Measurements from ENCODE around the gene PLXDC2. TPM values are rescaled to one million over a fixed set of nuclear protein-coding genes. Genes with fewer than 3 reads are reported as not detected.

Gene PLXDC2
- total and polyA plus RNA-seq, 10 of the 15 experiments (the other 5 are each of a cell fraction or from before 2014, with no cell fraction given), result 0.05 to 1.8 (median 0.14) TPM; not detected in 2

DNA sequence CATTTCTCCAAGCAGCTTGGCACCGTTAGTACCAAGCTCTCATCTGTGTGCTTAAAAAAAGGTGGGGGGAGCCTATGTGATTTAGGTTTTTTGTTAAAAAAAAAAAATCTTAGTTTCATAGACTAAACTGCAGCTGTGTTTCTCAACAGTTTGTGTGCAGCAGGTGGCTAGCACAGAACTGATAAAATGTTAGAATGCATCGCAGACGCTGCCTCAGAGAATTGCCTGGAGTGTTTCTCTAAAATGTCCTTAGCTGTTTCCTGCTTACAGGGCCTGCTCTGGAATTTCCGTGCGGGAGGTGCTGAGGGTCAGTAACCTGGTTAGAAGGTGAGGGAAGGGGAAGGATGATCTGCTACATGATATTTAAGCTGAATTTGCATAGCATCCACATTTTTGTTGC, 268.9 kb downstream of the PLXDC2 start (continued):
- TF ChIP-seq, protein P1, sequence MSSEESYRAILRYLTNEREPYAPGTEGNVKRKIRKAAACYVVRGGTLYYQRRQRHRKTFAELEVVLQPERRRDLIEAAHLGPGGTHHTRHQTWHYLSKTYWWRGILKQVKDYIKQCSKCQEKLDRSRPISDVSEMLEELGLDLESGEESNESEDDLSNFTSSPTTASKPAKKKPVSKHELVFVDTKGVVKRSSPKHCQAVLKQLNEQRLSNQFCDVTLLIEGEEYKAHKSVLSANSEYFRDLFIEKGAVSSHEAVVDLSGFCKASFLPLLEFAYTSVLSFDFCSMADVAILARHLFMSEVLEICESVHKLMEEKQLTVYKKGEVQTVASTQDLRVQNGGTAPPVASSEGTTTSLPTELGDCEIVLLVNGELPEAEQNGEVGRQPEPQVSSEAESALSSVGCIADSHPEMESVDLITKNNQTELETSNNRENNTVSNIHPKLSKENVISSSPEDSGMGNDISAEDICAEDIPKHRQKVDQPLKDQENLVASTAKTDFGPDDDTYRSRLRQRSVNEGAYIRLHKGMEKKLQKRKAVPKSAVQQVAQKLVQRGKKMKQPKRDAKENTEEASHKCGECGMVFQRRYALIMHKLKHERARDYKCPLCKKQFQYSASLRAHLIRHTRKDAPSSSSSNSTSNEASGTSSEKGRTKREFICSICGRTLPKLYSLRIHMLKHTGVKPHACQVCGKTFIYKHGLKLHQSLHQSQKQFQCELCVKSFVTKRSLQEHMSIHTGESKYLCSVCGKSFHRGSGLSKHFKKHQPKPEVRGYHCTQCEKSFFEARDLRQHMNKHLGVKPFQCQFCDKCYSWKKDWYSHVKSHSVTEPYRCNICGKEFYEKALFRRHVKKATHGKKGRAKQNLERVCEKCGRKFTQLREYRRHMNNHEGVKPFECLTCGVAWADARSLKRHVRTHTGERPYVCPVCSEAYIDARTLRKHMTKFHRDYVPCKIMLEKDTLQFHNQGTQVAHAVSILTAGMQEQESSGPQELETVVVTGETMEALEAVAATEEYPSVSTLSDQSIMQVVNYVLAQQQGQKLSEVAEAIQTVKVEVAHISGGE (CRISPR knock-in tag; IDR thresholded peaks at IDR 0.05), result no peak

DNA sequence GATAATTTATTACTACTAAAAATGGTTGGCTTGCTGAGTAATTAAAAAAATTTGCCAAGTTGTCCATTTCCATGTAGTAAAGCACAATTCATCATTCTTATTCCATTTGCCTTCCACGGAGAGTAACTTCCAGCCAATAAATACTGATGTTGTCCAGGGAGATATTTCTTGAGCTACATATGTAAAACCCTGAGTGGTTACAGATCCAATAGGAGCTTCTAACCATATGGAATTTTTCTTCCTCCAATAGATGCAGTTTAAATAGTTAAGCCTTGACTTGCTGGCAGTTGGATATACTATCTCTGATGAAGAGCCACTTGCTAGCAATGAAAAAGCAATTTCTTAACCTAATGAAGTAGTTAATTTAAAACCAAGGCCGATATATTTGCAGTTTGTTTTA, 271.1 kb downstream of the PLXDC2 start:
- in situ Hi-C loops (cut with MboI), result no loop called here
- Histone ChIP-seq H3K79me2 (ENCODE audit: control insufficient read depth, insufficient read depth, low read length) (no peaks in the 10 kb centered on the region), H3K4me3 (no peak overlapping the region), H3K9me3 (replicated peaks; ENCODE audit: control insufficient read depth, insufficient read depth, low read length) (no peaks in the 10 kb centered on the region), H3K27ac (ENCODE audit: control insufficient read depth, insufficient read depth) (no peak overlapping the region), H4K20me1 (ENCODE audit: control insufficient read depth, insufficient read depth) (no peaks in the 10 kb centered on the region), H2AFZ (ENCODE audit: control insufficient read depth, low read depth, low read length) (no peak overlapping the region), H3K36me3 (ENCODE audit: control insufficient read depth in 2 of 2, insufficient read depth in 2 of 2, low read length in 1 of 2) (no peaks in the 10 kb centered on the region), H3K9ac (ENCODE audit: control insufficient read depth, insufficient read depth, low read length) (no peak overlapping the region), H3K4me2 (ENCODE audit: control insufficient read depth, insufficient read depth) (no peak overlapping the region), H3K4me1 (ENCODE audit: control insufficient read depth, insufficient read depth, low read length) (no peaks in the 10 kb centered on the region), H3K27me3 (replicated peaks in 1 of 2; ENCODE audit: control insufficient read depth in 2 of 2, insufficient read depth in 2 of 2, low read length in 1 of 2) (no peaks in the 10 kb centered on the region)
- FAIRE-seq (no peak), ATAC-seq (no peak), DNase-seq (ENCODE audit: low read depth, low spot score) (no peak)
- BruUV-seq (replicated peaks), result no TSS peak
- ChIA-PET RAD21 (ENCODE audit: unreplicated experiment) (no interaction called here), POLR2A (no interaction called here), SMC1A (ENCODE audit: uncharacterized antibody, unreplicated experiment) (interaction anchor here (1.5 kb wide), 1 partner anchor 13 kb away, joined by 3 read pairs; no protein-coding TSS in a partner anchor), CTCF (no interaction called here)
- intact Hi-C loops (cut with micrococcal nuclease; ENCODE audit: unreplicated experiment), result no loop called here
- WGBS (ENCODE audit: insufficient coverage, insufficient replicate concordance, low lambda C conversion rate, missing lambda C conversion rate), result 2% methylated on average over 2 of the region's 2 CpGs
- TF ChIP-seq TAF1 (IDR thresholded peaks at IDR 0.05; ENCODE audit: borderline replicate concordance, low read depth, low read length) (no peak), SUPT20H (IDR thresholded peaks at IDR 0.05; ENCODE audit: borderline replicate concordance, control insufficient read depth, low read depth, low read length) (no peak), POLR2AphosphoS5 (IDR thresholded peaks at IDR 0.05; ENCODE audit: low read length) (no peak), POU2F2 (IDR thresholded peaks at IDR 0.05; ENCODE audit: borderline replicate concordance, low read depth, low read length) (no peak), WRNIP1 (IDR thresholded peaks at IDR 0.05; ENCODE audit: borderline replicate concordance, low read depth, low read length) (no peak), HCFC1 (IDR thresholded peaks at IDR 0.05; ENCODE audit: low read length) (no peak), POLR2A (IDR thresholded peaks at IDR 0.05; ENCODE audit: low read depth, low read length) (no peak), FOXK2 (IDR thresholded peaks at IDR 0.05) (no peak), PML (IDR thresholded peaks at IDR 0.05; ENCODE audit: low read length) (no peak)
- TF ChIP-seq, protein P2, sequence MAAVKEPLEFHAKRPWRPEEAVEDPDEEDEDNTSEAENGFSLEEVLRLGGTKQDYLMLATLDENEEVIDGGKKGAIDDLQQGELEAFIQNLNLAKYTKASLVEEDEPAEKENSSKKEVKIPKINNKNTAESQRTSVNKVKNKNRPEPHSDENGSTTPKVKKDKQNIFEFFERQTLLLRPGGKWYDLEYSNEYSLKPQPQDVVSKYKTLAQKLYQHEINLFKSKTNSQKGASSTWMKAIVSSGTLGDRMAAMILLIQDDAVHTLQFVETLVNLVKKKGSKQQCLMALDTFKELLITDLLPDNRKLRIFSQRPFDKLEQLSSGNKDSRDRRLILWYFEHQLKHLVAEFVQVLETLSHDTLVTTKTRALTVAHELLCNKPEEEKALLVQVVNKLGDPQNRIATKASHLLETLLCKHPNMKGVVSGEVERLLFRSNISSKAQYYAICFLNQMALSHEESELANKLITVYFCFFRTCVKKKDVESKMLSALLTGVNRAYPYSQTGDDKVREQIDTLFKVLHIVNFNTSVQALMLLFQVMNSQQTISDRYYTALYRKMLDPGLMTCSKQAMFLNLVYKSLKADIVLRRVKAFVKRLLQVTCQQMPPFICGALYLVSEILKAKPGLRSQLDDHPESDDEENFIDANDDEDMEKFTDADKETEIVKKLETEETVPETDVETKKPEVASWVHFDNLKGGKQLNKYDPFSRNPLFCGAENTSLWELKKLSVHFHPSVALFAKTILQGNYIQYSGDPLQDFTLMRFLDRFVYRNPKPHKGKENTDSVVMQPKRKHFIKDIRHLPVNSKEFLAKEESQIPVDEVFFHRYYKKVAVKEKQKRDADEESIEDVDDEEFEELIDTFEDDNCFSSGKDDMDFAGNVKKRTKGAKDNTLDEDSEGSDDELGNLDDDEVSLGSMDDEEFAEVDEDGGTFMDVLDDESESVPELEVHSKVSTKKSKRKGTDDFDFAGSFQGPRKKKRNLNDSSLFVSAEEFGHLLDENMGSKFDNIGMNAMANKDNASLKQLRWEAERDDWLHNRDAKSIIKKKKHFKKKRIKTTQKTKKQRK (IDR thresholded peaks at IDR 0.05; ENCODE audit: low read depth, low read length), result no peak
- TF ChIP-seq, protein P3, sequence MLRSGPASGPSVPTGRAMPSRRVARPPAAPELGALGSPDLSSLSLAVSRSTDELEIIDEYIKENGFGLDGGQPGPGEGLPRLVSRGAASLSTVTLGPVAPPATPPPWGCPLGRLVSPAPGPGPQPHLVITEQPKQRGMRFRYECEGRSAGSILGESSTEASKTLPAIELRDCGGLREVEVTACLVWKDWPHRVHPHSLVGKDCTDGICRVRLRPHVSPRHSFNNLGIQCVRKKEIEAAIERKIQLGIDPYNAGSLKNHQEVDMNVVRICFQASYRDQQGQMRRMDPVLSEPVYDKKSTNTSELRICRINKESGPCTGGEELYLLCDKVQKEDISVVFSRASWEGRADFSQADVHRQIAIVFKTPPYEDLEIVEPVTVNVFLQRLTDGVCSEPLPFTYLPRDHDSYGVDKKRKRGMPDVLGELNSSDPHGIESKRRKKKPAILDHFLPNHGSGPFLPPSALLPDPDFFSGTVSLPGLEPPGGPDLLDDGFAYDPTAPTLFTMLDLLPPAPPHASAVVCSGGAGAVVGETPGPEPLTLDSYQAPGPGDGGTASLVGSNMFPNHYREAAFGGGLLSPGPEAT (IDR thresholded peaks at IDR 0.05; ENCODE audit: low read depth), result no peak
- TF ChIP-seq, protein P4, sequence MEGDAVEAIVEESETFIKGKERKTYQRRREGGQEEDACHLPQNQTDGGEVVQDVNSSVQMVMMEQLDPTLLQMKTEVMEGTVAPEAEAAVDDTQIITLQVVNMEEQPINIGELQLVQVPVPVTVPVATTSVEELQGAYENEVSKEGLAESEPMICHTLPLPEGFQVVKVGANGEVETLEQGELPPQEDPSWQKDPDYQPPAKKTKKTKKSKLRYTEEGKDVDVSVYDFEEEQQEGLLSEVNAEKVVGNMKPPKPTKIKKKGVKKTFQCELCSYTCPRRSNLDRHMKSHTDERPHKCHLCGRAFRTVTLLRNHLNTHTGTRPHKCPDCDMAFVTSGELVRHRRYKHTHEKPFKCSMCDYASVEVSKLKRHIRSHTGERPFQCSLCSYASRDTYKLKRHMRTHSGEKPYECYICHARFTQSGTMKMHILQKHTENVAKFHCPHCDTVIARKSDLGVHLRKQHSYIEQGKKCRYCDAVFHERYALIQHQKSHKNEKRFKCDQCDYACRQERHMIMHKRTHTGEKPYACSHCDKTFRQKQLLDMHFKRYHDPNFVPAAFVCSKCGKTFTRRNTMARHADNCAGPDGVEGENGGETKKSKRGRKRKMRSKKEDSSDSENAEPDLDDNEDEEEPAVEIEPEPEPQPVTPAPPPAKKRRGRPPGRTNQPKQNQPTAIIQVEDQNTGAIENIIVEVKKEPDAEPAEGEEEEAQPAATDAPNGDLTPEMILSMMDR (IDR thresholded peaks at IDR 0.05 in 2 of 3, conservative IDR thresholded peaks at IDR 0.05 in 1 of 3; ENCODE audit: control insufficient read depth in 2 of 3, extremely low read depth in 1 of 3, insufficient read depth in 1 of 3, low read depth in 3 of 3, low read length in 3 of 3), result no peak
